AG09309 (cell line): ENCODE measurements around the gene ARHGAP24.
A peak's percentile ranks its signal among the peaks of the same experiment; 100 is the strongest.

Source experiments
- DNase-seq: peaks from one replicate; pipeline ENCODE4 v3.0.0-alpha.2; 2010; ENCODE audit warnings: low read depth
- H3K4me3 ChIP-seq: 2 replicates; pipeline ENCODE4 v1.5.1; 2011; ENCODE audit warnings: mild to moderate bottlenecking, low read depth, low read length, moderate library complexity; ENCODE audit not compliant: control insufficient read depth
- CTCF ChIP-seq: IDR thresholded peaks from 2 replicates; pipeline ENCODE4 v1.5.1; 2011; ENCODE audit warnings: mild to moderate bottlenecking, low read depth, low read length, inconsistent platforms; ENCODE audit not compliant: insufficient read depth, control insufficient read depth; ENCODE audit errors: missing control alignments

ARHGAP24 gene

GRCh38 chr4:86034616-86035015, 559.7 kb downstream of the ARHGAP24 start:
- no peak overlapping the region for H3K4me3 ChIP-seq
- TF ChIP-seq CTCF, result no peak
- DNase-seq, result no peak

DNA sequence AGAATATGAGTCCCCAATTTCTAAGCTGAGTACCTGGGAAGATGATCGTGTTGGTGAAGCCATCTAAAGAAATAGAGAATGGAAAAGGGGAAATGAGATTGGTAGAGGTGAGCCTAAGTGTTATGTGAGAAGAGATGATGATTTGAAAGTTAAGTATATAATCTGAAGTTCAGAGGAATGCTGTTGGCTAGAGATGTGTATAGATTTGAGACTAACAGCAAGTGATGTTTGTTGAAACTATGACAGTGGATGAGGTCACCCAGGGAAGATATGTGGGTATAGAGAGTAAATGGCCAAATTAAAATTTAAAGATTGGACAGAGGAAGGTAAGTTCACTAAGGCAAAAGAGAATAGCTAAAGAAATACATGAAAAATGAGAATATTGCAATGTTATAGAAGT, 560.7 kb downstream of the ARHGAP24 start:
- no peak for TF ChIP-seq CTCF
- DNase-seq, result no peak

GRCh38 chr4:86036736-86037135, 561.8 kb downstream of the ARHGAP24 start:
- no peak for TF ChIP-seq CTCF
- DNase-seq, result no peak
- H3K4me3 ChIP-seq, result no peak overlapping the region

More for the DNA sequence above, 560.7 kb downstream of the ARHGAP24 start:
- no peak overlapping the region for H3K4me3 ChIP-seq

DNA sequence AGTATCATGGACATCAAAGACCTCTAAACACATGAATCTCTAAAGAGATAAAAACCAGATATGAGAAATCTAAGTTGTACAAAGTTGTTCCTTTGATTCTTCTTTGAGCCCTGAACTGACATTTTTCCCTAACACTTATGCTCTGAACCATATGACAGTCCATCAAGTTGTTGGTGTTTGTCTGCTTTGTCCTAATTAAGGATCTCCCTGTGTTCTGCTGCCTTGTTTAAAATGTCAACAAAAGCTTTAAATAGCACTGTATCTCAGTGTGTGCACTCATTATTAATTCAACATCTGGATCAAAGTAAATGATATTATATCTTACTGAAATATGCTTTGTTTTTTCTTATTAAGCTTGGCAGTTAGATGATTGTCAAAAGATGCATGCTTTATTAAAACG, 563.1 kb downstream of the ARHGAP24 start:
- no peak for TF ChIP-seq CTCF
- no peak overlapping the region for H3K4me3 ChIP-seq
- DNase-seq, result no peak

DNA sequence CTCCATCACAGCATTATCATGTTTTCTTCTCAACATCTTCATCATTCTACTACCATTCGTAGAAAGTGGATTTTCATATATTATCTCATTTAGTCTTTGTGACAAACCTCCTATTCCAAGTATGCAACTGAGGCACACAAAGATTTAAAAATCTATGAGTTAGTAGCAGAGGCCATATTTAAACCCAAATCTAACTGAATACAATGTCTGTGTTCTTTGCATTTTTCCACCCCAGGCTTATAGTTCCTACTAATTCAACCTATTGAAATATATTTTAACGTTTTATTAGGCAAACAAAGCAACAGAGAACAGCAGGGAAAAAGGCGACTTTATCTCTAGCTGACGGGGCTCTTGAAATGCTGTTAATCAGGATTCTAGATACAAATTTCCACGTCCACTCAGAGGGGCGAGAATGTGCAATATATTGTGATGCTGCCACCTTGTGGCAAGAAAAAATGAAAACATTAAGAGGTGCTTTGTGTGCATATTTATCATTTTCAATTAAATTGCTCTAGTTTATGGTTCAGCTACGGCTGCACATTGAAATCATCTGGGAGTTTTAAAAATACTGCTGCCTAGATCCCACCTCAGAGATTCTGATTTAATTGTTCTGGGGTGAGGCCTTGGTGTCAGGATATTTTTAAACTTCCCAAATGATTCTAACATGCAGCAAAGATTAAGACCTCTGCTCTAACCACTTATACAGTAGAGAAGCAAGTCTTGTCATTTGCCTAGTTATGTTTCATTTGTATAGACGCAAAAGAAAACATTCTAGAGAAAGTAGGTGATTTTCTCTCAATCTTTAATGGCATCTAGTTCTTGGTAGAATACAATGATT, 569.0 kb downstream of the ARHGAP24 start:
- peak; percentile 54 for TF ChIP-seq CTCF
- no peak overlapping the region for H3K4me3 ChIP-seq
- DNase-seq, result no peak

DNA sequence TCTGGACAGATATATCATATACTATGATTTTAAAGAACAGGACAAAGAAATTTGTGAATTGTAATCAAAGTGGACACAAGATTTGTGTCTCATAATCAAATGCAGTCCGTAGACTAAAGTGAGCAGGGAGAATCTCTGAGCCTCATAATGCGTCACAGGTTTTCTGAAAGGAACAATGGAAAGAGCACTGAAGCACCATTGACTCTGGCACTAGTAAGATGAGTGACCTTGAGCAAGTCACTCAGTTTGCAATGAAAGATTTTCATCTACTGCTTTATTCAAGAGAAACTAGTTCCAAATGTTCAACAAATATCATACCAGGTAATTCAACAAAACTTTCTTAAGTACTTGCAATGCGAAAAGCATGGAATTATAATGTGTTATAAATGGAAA, 569.6 kb downstream of the ARHGAP24 start:
- no peak for TF ChIP-seq CTCF
- H3K4me3 ChIP-seq, result no peak overlapping the region
- DNase-seq, result no peak
